GM19467 (cell line): ENCODE data around the gene OR7D4.
"Not testable (repeated sequence)": the region's sequence is repeated elsewhere in the genome, so short reads cannot be mapped to it uniquely, and the experiment has no call there.

Experiments used
- ATAC-seq: cut with Tn5 transposase; IDR thresholded peaks from one replicate; pipeline ENCODE4 v1.9.1; 2021; ENCODE audit warnings: mild to moderate bottlenecking, moderate library complexity; ENCODE audit not compliant: unreplicated experiment

The OR7D4 gene

GRCh38 chr19:9219489-9219888 lies at the start of gene OR7D4:
OR7D4 (minus strand) TSS chr19:9219589; CDS start chr19:9214837, 4,752 bp downstream.
- no peak for ATAC-seq

DNA sequence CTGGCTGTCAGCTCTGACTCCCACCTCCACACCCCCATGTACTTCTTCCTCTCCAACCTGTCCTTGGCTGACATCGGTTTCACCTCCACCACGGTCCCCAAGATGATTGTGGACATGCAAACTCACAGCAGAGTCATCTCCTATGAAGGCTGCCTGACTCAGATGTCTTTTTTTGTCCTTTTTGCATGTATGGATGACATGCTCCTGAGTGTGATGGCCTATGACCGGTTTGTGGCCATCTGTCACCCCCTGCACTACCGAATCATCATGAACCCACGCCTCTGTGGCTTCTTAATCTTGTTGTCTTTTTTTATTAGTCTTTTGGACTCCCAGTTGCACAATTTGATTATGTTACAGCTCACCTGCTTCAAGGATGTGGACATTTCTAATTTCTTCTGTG lies 31.8 kb upstream of the OR7D4 start:
- no peak for ATAC-seq

- no peak for ATAC-seq
Measured at GRCh38 chr19:9250630-9251029, 31.2 kb upstream of the OR7D4 start, which contains the start of gene OR7E24. OR7E24 (plus strand) TSS chr19:9250930; CDS start chr19:9251044, 114 bp downstream.

DNA sequence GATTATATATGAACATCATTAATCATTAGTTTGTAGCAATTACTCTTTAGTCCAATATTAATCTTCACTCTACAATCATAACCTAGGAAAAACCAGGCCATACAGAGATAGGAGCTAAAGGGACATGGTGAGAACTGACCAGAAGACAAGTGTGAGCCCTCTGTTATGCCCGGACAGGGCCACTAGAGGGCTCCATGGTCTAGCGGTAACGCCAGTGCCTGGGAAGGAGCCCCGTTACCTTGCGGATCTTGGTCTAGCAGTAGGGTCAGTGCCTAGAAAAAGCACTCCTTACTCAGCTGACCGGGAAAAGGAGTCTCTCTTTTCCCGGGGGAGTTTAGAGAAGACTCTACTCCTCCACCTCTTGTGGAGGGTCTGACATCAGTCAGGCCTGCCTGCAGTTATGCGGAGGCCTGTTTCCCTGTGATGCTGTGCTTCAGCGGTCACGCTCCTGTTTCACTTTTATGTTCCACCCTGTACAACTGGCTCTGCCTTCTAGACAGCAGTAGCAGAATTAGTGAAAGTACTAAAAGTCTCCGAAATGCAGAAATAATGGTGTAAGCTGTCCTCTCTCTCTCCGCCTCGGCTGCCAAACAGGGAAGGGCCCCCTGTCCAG lies 13.8 kb downstream of the OR7D4 start:
- no peak for ATAC-seq

- not testable (repeated sequence) for ATAC-seq
Measured at GRCh38 chr19:9198044-9198443, 21.3 kb downstream of the OR7D4 start.

DNA sequence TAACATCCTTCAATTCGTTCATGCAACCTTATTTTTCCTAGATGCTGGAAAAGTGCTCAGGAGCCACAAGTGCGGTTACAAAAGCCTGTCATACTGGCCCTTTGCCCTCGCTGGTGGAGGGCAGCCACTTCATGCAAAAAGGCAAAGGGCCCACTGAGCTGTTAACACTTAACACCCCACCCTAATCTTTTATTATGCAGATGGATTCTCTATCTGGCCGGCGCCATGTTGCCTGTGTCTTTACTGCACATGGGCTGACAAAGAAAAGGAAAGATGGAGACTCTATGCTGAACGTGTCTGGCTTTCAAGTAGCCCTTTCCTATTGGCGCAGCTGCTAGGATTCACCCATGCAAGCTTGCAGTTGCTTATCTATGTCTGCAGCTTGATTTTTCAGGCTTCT lies 29.9 kb downstream of the OR7D4 start:
- no peak for ATAC-seq

GRCh38 chr19:9187191-9187590 lies 32.2 kb downstream of the OR7D4 start:
- no peak for ATAC-seq

DNA sequence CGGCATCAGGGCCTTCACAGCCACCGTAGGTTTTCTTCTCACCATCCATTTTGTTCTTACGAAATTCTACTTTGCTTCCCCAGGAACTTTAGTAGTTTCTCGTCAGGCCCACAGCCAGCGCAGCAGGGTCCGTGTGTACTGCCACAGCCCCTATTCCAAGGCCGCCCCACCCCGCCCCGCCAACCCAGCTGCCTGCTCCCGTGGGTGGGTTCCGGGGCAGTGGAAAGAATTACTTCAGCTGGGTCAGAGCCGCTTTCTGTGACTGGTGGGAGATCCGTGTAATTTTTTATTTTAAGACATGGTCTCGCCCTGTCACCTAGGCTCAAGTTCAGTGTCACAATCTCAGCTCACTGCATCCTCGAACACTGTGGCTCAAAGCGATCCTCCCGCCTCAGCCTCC lies 36.4 kb downstream of the OR7D4 start:
- no peak for ATAC-seq

- no peak for ATAC-seq
Measured at GRCh38 chr19:9178901-9179300, 40.5 kb downstream of the OR7D4 start, which contains the start of gene OR7D2. OR7D2 (plus strand) TSS chr19:9178979; CDS start chr19:9185782, 6,803 bp downstream.

GRCh38 chr19:9175326-9175725 lies 44.1 kb downstream of the OR7D4 start:
- ATAC-seq: no peak

GRCh38 chr19:9171393-9171991 lies 47.9 kb downstream of the OR7D4 start:
- ATAC-seq: no peak

GRCh38 chr19:9166846-9167245 lies 52.5 kb downstream of the OR7D4 start:
- ATAC-seq: no peak

- ATAC-seq: no peak
Measured at GRCh38 chr19:9165261-9165660, 54.1 kb downstream of the OR7D4 start.

- ATAC-seq: no peak
Measured at GRCh38 chr19:9161427-9161826, 58.0 kb downstream of the OR7D4 start.
